ENCODE results near the gene C12orf54.

C12orf54 gene

GRCh38 chr12:48472259-48472658 lies 10.0 kb upstream of the C12orf54 start, which contains the start of gene ANP32D:
Gene ANP32D (plus strand): TSS chr12:48472559. CDS start chr12:48472665, 106 bp downstream.
- TF ChIP-seq MAX (IDR thresholded peaks at IDR 0.05): no peak
- no peak for TF ChIP-seq EGR1 (IDR thresholded peaks at IDR 0.05)
- no peak for TF ChIP-seq CREB1 (IDR thresholded peaks at IDR 0.05; ENCODE audit: low read depth)
- no peak for TF ChIP-seq RAD21 (IDR thresholded peaks at IDR 0.05; ENCODE audit: low read depth)
- no peak for TF ChIP-seq REST (IDR thresholded peaks at IDR 0.05; ENCODE audit: low read depth)
- TF ChIP-seq NFIC (IDR thresholded peaks at IDR 0.05): no peak
- TF ChIP-seq TCF12 (IDR thresholded peaks at IDR 0.05; ENCODE audit: low read depth): no peak
- TF ChIP-seq ZBTB7A (IDR thresholded peaks at IDR 0.05; ENCODE audit: low read depth): no peak
- TF ChIP-seq EP300 (IDR thresholded peaks at IDR 0.05; ENCODE audit: borderline replicate concordance): no peak
- TF ChIP-seq YY1 (IDR thresholded peaks at IDR 0.05; ENCODE audit: low read depth): no peak

- TF ChIP-seq FOXM1 (IDR thresholded peaks at IDR 0.05; ENCODE audit: borderline replicate concordance, low read depth): no peak
- no peak for TF ChIP-seq ZBTB7A (IDR thresholded peaks at IDR 0.05; ENCODE audit: low read depth)
- no peak for TF ChIP-seq RAD21 (IDR thresholded peaks at IDR 0.05; ENCODE audit: low read depth)
- TF ChIP-seq USF1 (IDR thresholded peaks at IDR 0.05): no peak
- no peak for TF ChIP-seq TEAD4 (IDR thresholded peaks at IDR 0.05)
Observed at GRCh38 chr12:48473061-48473460, 9.2 kb upstream of the C12orf54 start.

GRCh38 chr12:48482930-48483329 lies 632 bp downstream of the C12orf54 start:
- no peak for TF ChIP-seq TAF1 (IDR thresholded peaks at IDR 0.05; ENCODE audit: low read depth)
- TF ChIP-seq CEBPB (IDR thresholded peaks at IDR 0.05): no peak
- no peak for TF ChIP-seq USF1 (IDR thresholded peaks at IDR 0.05)
- no peak for TF ChIP-seq RAD21 (IDR thresholded peaks at IDR 0.05; ENCODE audit: low read depth)
- TF ChIP-seq REST (IDR thresholded peaks at IDR 0.05; ENCODE audit: low read depth): no peak
- no peak for TF ChIP-seq MAX (IDR thresholded peaks at IDR 0.05)
- TF ChIP-seq TCF12 (IDR thresholded peaks at IDR 0.05; ENCODE audit: low read depth): no peak
- TF ChIP-seq CREB1 (IDR thresholded peaks at IDR 0.05; ENCODE audit: low read depth): no peak
- no peak for TF ChIP-seq EP300 (IDR thresholded peaks at IDR 0.05; ENCODE audit: borderline replicate concordance)
- TF ChIP-seq EGR1 (IDR thresholded peaks at IDR 0.05): no peak
- no peak for TF ChIP-seq YY1 (IDR thresholded peaks at IDR 0.05; ENCODE audit: low read depth)
- TF ChIP-seq NFIC (IDR thresholded peaks at IDR 0.05): no peak
- TF ChIP-seq ZBTB7A (IDR thresholded peaks at IDR 0.05; ENCODE audit: low read depth): no peak
- no peak for TF ChIP-seq FOXM1 (IDR thresholded peaks at IDR 0.05; ENCODE audit: borderline replicate concordance, low read depth)
- no peak for TF ChIP-seq TEAD4 (IDR thresholded peaks at IDR 0.05)

- TF ChIP-seq CREB1 (IDR thresholded peaks at IDR 0.05; ENCODE audit: low read depth) (no peak), USF1 (IDR thresholded peaks at IDR 0.05) (no peak), RAD21 (IDR thresholded peaks at IDR 0.05; ENCODE audit: low read depth) (no peak), EGR1 (IDR thresholded peaks at IDR 0.05) (no peak), EP300 (IDR thresholded peaks at IDR 0.05; ENCODE audit: borderline replicate concordance) (no peak), TAF1 (IDR thresholded peaks at IDR 0.05; ENCODE audit: low read depth) (no peak), TCF12 (IDR thresholded peaks at IDR 0.05; ENCODE audit: low read depth) (no peak), MAX (IDR thresholded peaks at IDR 0.05) (no peak), NFIC (IDR thresholded peaks at IDR 0.05) (no peak), REST (IDR thresholded peaks at IDR 0.05; ENCODE audit: low read depth) (no peak), CEBPB (IDR thresholded peaks at IDR 0.05) (no peak), TEAD4 (IDR thresholded peaks at IDR 0.05) (no peak), FOXM1 (IDR thresholded peaks at IDR 0.05; ENCODE audit: borderline replicate concordance, low read depth) (no peak), YY1 (IDR thresholded peaks at IDR 0.05; ENCODE audit: low read depth) (no peak), ZBTB7A (IDR thresholded peaks at IDR 0.05; ENCODE audit: low read depth) (no peak)
Observed at GRCh38 chr12:48486261-48486660, 4.0 kb downstream of the C12orf54 start.
